GM12878 (cell line): ENCODE data around the gene AGK. TPM values are rescaled to one million over a fixed set of nuclear protein-coding genes. Genes with fewer than 3 reads are reported as not detected.

Experiments
- ATAC-seq: fragments of 200-7000 bp; cut with Tn5 transposase; 3 replicates; pipeline ENCODE4 v1.9.1; 2020; ENCODE audit warnings: mild to moderate bottlenecking, moderate library complexity
- BruUV-seq: library from RNA; stranded (reverse); fragments of 400-500 nt; replicated peaks from 2 replicates; lab custom pipeline; 2021; lab: Mats Ljungman, UMichigan
- CTCF ChIA-PET: fragments of 300-600 bp; sonication (Branson Sonifier 250); formaldehyde crosslinking; extraction: SDS; loops from one replicate; lab custom pipeline; 2021; ENCODE audit warnings: inconsistent platforms; lab: Yijun Ruan, JAX
- POLR2A ChIA-PET: fragments of 350-600 bp; formaldehyde crosslinking; extraction: SDS; loops from one replicate; lab custom pipeline; 2021; ENCODE audit warnings: inconsistent platforms; lab: Charles Lee
- RAD21 ChIA-PET: fragments of 300-600 bp; sonication (Branson Sonifier 250); formaldehyde crosslinking; loops from one replicate; lab custom pipeline; 2023; ENCODE audit warnings: antibody characterized with exemption; ENCODE audit not compliant: unreplicated experiment; lab: Charles Lee
- SMC1A ChIA-PET: fragments of 300-600 bp; sonication (Branson Sonifier 250); formaldehyde crosslinking; loops from one replicate; lab custom pipeline; 2023; ENCODE audit not compliant: unreplicated experiment, uncharacterized antibody; lab: Charles Lee
- DNase-seq: peaks from one replicate; pipeline ENCODE4 v3.0.0-alpha.2; 2011; ENCODE audit warnings: low read depth, low spot score
- FAIRE-seq: peaks from 3 replicates; lab custom pipeline; 2011; peaks lifted over from hg19 to GRCh38; lab: Jason Lieb, UNC
- H2AFZ ChIP-seq: 2 replicates; pipeline ENCODE4 v1.6.0; 2011; ENCODE audit warnings: low read depth, low read length, control low read depth; ENCODE audit not compliant: control insufficient read depth
- H3K27ac ChIP-seq: 2 replicates; pipeline ENCODE4 v1.5.1; 2011; ENCODE audit warnings: control low read depth; ENCODE audit not compliant: control insufficient read depth, insufficient read depth
- H3K27me3 ChIP-seq, 2 experiments: replicated peaks in 1 of 2; 2 replicates each; pipeline versions ENCODE4 v1.6.0 to v1.6.1; 2011; ENCODE audit warnings: low read length in 1 of 2; ENCODE audit not compliant: control insufficient read depth in 2 of 2, insufficient read depth in 2 of 2
- H3K36me3 ChIP-seq, 2 experiments: 2 replicates each; pipeline ENCODE4 v1.5.1; 2011; ENCODE audit warnings: low read length in 1 of 2; ENCODE audit not compliant: control insufficient read depth in 2 of 2, insufficient read depth in 2 of 2
- H3K4me1 ChIP-seq: 2 replicates; pipeline ENCODE4 v1.6.1; 2011; ENCODE audit warnings: mild to moderate bottlenecking, low read length, moderate library complexity, mixed read lengths; ENCODE audit not compliant: control insufficient read depth, insufficient read depth
- H3K4me2 ChIP-seq: 2 replicates; pipeline ENCODE4 v1.6.0; 2011; ENCODE audit warnings: control low read depth; ENCODE audit not compliant: control insufficient read depth, insufficient read depth
- H3K4me3 ChIP-seq: fragments of 200-600 bp; sonication (generic); 2 replicates; pipeline ENCODE4 v1.5.1; 2016
- H3K79me2 ChIP-seq: 2 replicates; pipeline ENCODE4 v1.6.0; 2011; ENCODE audit warnings: low read length; ENCODE audit not compliant: control insufficient read depth, insufficient read depth
- H3K9ac ChIP-seq: 2 replicates; pipeline ENCODE4 v1.8.0; 2011; ENCODE audit warnings: low read length, control low read depth, mixed read lengths; ENCODE audit not compliant: control insufficient read depth, insufficient read depth
- H3K9me3 ChIP-seq: replicated peaks from 3 replicates; pipeline ENCODE4 v1.5.1; 2011; ENCODE audit warnings: mild to moderate bottlenecking, low read length; ENCODE audit not compliant: control insufficient read depth, insufficient read depth
- H4K20me1 ChIP-seq: 2 replicates; pipeline ENCODE4 v1.6.0; 2011; ENCODE audit not compliant: control insufficient read depth, insufficient read depth
- RAD51 ChIP-seq: fragments of 450-650 bp; IDR thresholded peaks from 2 replicates; pipeline ENCODE4 v1.6.1; 2016; ENCODE audit warnings: moderate library complexity, mild to moderate bottlenecking, inconsistent platforms
- YY1 ChIP-seq: IDR thresholded peaks from 2 replicates; pipeline ENCODE4 v1.6.1; 2011; ENCODE audit warnings: low read depth, mild to moderate bottlenecking, low read length
- WGBS: methylation state at CpG from one replicate; pipeline ENCODE4 v1.1.6; 2016; ENCODE audit warnings: low lambda C conversion rate; ENCODE audit not compliant: insufficient replicate concordance, insufficient coverage; ENCODE audit errors: missing lambda C conversion rate; 5-methylcytosine and 5-hydroxymethylcytosine counted together
- in situ Hi-C: fragments of 300-500 bp; cut with MboI; formaldehyde crosslinking; loops from 9 replicates; pipeline ENCODE4 v1.14.3; 2018; ENCODE audit warnings: mixed read lengths
- intact Hi-C: fragments of 100-400 bp; cut with micrococcal nuclease; formaldehyde crosslinking; loops from one replicate; pipeline ENCODE4 v1.14.2; 2022; ENCODE audit not compliant: unreplicated experiment
- polyA plus RNA-seq, 11 experiments: library from polyadenylated mRNA; depleted of rRNA in 4 of 11; unstranded in 6 of 11; stranded (reverse) in 5 of 11; fragments of >200 nt; fragmentation: Nextera tagmentation in 4 of 11; fragmentation: Illumina TruSeq in 1 of 11; extraction: Ambion mirVana in 4 of 11; extraction: Trizol in 1 of 11; gene quantifications; 1 replicate in 1 of 11; 2 replicates in 10 of 11; pipeline versions ENCODE4 v1.2.1 to v1.2.3, GENCODE V29; 2011 to 2016; ENCODE audit warnings: inconsistent platforms in 2 of 11, missing spikeins in 2 of 11, low read depth in 1 of 11
- total RNA-seq, 4 experiments: library from RNA; depleted of rRNA in 3 of 4; stranded (reverse); fragments of >200 nt in 3 of 4; fragmentation: Illumina TruSeq in 1 of 4; extraction: Trizol in 1 of 4; gene quantifications; 2 replicates each; pipeline versions ENCODE4 v1.2.1 to v1.2.3, GENCODE V29; 2013 to 2021
- TF ChIP-seq, protein P1 (sequence below): fragments of 150-350 bp; IDR thresholded peaks from 2 replicates; pipeline ENCODE4 v1.6.1; 2014; ENCODE audit warnings: mild to moderate bottlenecking, low read depth, low read length

Gene AGK
- total and polyA plus RNA-seq, 10 of the 15 experiments (the other 5 are each of a cell fraction or from before 2014, with no cell fraction given) = 32.5 to 85.6 (median 47.8) TPM

DNA sequence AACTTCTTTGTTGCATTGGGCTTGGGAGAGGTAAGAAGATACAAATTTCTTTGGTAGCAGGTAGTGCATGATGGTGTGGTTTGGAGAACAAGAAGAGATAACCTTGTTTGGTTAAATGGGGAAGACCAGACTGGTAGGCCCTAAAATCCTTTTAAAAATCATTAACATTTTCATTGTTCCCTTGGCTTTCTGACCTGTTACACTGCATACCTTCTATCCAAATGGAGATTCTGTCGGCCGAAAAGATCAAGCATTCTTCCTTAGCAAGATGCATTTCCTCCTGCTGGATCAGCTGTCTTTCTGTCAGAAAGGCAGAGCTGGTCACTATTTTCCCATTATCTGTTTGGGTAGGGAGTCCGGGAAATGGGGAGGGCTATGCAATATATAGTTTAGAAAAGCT is 33.7 kb downstream of the AGK start:
- ChIA-PET POLR2A (no interaction called here), CTCF (interaction anchor here (0.9 to 2.3 kb wide), 2 partner anchors 9 to 26 kb away, joined by 3 to 6 read pairs; no protein-coding TSS in a partner anchor), SMC1A (interaction anchor here (1.4 to 1.5 kb wide), 2 partner anchors 8 to 10 kb away, joined by 5 to 6 read pairs; no protein-coding TSS in a partner anchor), RAD21 (interaction anchor here (1.4 kb wide), 1 partner anchor 15 kb away, joined by 3 read pairs; no protein-coding TSS in a partner anchor)
- Histone ChIP-seq H3K4me1 (no peaks in the 10 kb centered on the region), H3K27ac (peak overlapping the region; percentile 53), H3K9me3 (peaks cover 12% of the 10 kb centered on the region; the same call in 2 of the 3 replicates), H3K27me3 (no peaks in the 10 kb centered on the region), H3K4me3 (no peak overlapping the region), H4K20me1 (no peaks in the 10 kb centered on the region), H2AFZ (no peak overlapping the region), H3K4me2 (no peak overlapping the region), H3K9ac (no peak overlapping the region), H3K79me2 (no peaks in the 10 kb centered on the region), H3K36me3 (peaks cover 0 to 3% of the 10 kb centered on the region in 2 experiments; a peak in 2 of 4 replicates)
- WGBS = 100% methylated on average over 3 of the region's 3 CpGs
- in situ Hi-C loops (no loop called here), intact Hi-C loops (loop anchor here (5.0 kb wide), 1 partner anchor 33 kb away; the partner anchor contains the start of gene AGK)
- no peak for DNase-seq
- TF ChIP-seq RAD51 (no peak), YY1 (no peak)
- TF ChIP-seq, protein P1, sequence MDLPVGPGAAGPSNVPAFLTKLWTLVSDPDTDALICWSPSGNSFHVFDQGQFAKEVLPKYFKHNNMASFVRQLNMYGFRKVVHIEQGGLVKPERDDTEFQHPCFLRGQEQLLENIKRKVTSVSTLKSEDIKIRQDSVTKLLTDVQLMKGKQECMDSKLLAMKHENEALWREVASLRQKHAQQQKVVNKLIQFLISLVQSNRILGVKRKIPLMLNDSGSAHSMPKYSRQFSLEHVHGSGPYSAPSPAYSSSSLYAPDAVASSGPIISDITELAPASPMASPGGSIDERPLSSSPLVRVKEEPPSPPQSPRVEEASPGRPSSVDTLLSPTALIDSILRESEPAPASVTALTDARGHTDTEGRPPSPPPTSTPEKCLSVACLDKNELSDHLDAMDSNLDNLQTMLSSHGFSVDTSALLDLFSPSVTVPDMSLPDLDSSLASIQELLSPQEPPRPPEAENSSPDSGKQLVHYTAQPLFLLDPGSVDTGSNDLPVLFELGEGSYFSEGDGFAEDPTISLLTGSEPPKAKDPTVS = no peak
- no peak for ATAC-seq
- BruUV-seq = no TSS peak
- no peak for FAIRE-seq
